Gastrocnemius medialis (tissue), 4 donors: ENCODE data around the gene GALNT15.

Experiments used
- POLR2A ChIP-seq, 2 donors: fragments of 450-650 bp; IDR thresholded peaks; one replicate each; pipeline ENCODE4 v1.6.1; 2017; ENCODE audit warnings: antibody characterized with exemption in 2 of 2, mild to moderate bottlenecking in 2 of 2, moderate library complexity in 2 of 2
- TF ChIP-seq, protein P1 (sequence below), 5 experiments: fragments of 450-650 bp in 3 of 5; fragments of 200-600 bp in 2 of 5; sonication (generic) in 2 of 5; IDR thresholded peaks in 4 of 5; conservative IDR thresholded peaks in 1 of 5; 1 replicate in 4 of 5; 2 replicates in 1 of 5; pipeline ENCODE4 v1.5.1; 2016 to 2019; ENCODE audit warnings: antibody characterized with exemption in 5 of 5, mild to moderate bottlenecking in 3 of 5, moderate library complexity in 3 of 5

DNA sequence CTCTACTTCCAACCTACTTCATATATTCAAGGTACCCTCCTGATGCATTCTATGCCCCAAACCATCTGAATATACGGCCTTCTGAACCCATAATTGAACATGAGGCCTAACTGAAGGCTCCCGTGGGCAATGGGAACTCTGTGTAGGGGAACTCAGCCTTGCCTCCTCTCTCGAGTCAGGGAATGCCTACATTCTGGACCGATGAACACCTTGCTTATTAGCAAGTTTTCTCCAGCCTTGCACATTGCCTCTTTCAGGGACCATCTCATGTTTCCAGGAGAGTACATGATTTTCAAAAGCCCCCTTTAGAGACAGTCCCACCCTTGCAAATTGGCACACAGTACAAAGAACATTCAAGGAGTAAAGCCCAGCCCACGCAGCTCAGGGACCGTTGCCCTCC lies 26.3 kb upstream of the GALNT15 start:
- TF ChIP-seq, protein P1, sequence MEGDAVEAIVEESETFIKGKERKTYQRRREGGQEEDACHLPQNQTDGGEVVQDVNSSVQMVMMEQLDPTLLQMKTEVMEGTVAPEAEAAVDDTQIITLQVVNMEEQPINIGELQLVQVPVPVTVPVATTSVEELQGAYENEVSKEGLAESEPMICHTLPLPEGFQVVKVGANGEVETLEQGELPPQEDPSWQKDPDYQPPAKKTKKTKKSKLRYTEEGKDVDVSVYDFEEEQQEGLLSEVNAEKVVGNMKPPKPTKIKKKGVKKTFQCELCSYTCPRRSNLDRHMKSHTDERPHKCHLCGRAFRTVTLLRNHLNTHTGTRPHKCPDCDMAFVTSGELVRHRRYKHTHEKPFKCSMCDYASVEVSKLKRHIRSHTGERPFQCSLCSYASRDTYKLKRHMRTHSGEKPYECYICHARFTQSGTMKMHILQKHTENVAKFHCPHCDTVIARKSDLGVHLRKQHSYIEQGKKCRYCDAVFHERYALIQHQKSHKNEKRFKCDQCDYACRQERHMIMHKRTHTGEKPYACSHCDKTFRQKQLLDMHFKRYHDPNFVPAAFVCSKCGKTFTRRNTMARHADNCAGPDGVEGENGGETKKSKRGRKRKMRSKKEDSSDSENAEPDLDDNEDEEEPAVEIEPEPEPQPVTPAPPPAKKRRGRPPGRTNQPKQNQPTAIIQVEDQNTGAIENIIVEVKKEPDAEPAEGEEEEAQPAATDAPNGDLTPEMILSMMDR (IDR thresholded peaks at IDR 0.05 in 4 of 5, conservative IDR thresholded peaks at IDR 0.05 in 1 of 5), result no peak
- no peak for TF ChIP-seq POLR2A (IDR thresholded peaks at IDR 0.05)
